Stimulated activated CD8-positive, alpha-beta memory T cell treated with anti-CD3 and anti-CD28 coated beads, Interleukin-4, amount 100 ng/mL, for 1 hour (primary cell): Measurements from ENCODE around the gene HBEGF.

Source experiments
- DNase-seq, 2 donors: peaks; one replicate each; pipeline ENCODE4 v3.0.0-alpha.2; 2020; ENCODE audit warnings: low read depth in 2 of 2, low spot score in 1 of 2

HBEGF gene

GRCh38 chr5:140338336-140338735 is 8.1 kb downstream of the HBEGF start:
- DNase-seq, result no peak

- DNase-seq, result no peak
Observed at GRCh38 chr5:140337880-140338279, 8.5 kb downstream of the HBEGF start.

GRCh38 chr5:140336388-140336787 is 10.0 kb downstream of the HBEGF start:
- no peak for DNase-seq

- DNase-seq, result no peak
Observed at GRCh38 chr5:140331638-140332037, 14.8 kb downstream of the HBEGF start.

- no peak for DNase-seq
Observed at GRCh38 chr5:140329739-140330481, 16.5 kb downstream of the HBEGF start.

- no peak for DNase-seq
Observed at GRCh38 chr5:140328036-140328764, 18.2 kb downstream of the HBEGF start.

GRCh38 chr5:140327589-140327988 is 18.8 kb downstream of the HBEGF start:
- no peak for DNase-seq

- DNase-seq, result no peak
Observed at GRCh38 chr5:140325486-140325885, 20.9 kb downstream of the HBEGF start.

- DNase-seq, result no peak
Observed at GRCh38 chr5:140324617-140325241, 21.7 kb downstream of the HBEGF start.

- no peak for DNase-seq
Observed at GRCh38 chr5:140324041-140324600, 22.3 kb downstream of the HBEGF start.

GRCh38 chr5:140322751-140323731 is 23.4 kb downstream of the HBEGF start:
- no peak for DNase-seq

- no peak for DNase-seq
Observed at GRCh38 chr5:140321796-140322195, 24.6 kb downstream of the HBEGF start.

- no peak for DNase-seq
Observed at GRCh38 chr5:140319833-140320232, 26.6 kb downstream of the HBEGF start.

GRCh38 chr5:140318792-140319191 is 27.6 kb downstream of the HBEGF start:
- no peak for DNase-seq

- DNase-seq, result no peak
Observed at GRCh38 chr5:140317859-140318258, 28.5 kb downstream of the HBEGF start.

GRCh38 chr5:140312791-140313189 is 33.6 kb downstream of the HBEGF start:
- DNase-seq, result no peak

GRCh38 chr5:140312067-140312790 is 34.2 kb downstream of the HBEGF start:
- DNase-seq, result no peak

- no peak for DNase-seq
Observed at GRCh38 chr5:140311011-140311467, 35.4 kb downstream of the HBEGF start.

GRCh38 chr5:140310434-140310833 is 36.0 kb downstream of the HBEGF start:
- DNase-seq, result no peak

- no peak for DNase-seq
Observed at GRCh38 chr5:140309706-140310249, 36.6 kb downstream of the HBEGF start.
